GM18909 (cell line): Measurements from ENCODE around the gene HAPLN3.

Source experiments
- ATAC-seq: cut with Tn5 transposase; IDR thresholded peaks from one replicate; pipeline ENCODE4 v1.9.1; 2021; ENCODE audit warnings: mild to moderate bottlenecking; ENCODE audit not compliant: unreplicated experiment, poor library complexity

HAPLN3 gene

DNA sequence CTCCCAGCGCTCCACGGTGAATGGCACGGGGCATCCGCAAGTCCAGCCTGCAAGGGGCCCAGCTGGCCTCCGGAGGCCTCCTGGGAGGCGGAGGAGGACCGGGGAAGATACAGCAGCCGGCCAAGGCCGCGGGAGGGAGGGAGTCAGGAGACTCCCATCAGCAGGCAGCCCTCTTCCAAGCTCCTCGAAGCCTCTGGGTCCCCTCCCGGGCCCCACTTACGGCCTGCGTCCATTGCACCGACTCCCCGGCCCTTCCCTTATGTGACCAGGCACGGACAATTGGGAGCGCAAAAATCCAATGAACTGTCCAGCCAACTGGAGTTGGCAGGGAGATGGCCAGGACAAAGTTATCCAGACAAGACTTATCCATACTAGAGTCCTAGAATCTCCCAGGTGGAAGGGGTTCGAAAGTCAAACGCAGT is 17.2 kb upstream of the HAPLN3 start:
- ATAC-seq = no peak

DNA sequence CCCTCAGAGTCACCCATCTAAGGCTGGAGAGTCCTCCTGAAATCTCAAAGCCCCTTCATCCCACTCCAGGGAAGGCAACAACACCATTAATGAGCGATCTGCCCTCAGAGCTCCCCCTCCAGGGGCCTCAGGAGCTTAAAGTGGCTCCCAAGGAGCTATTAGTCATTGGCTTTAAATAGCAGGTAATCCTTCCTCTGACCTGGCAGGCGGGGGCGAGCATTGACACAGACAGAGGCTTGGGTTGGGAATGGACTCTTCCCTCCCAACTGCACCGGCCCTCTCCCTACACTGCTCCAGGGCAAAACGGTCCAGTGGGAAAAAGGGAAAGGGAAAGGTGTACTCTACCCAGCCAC is 16.4 kb upstream of the HAPLN3 start:
- ATAC-seq = no peak

DNA sequence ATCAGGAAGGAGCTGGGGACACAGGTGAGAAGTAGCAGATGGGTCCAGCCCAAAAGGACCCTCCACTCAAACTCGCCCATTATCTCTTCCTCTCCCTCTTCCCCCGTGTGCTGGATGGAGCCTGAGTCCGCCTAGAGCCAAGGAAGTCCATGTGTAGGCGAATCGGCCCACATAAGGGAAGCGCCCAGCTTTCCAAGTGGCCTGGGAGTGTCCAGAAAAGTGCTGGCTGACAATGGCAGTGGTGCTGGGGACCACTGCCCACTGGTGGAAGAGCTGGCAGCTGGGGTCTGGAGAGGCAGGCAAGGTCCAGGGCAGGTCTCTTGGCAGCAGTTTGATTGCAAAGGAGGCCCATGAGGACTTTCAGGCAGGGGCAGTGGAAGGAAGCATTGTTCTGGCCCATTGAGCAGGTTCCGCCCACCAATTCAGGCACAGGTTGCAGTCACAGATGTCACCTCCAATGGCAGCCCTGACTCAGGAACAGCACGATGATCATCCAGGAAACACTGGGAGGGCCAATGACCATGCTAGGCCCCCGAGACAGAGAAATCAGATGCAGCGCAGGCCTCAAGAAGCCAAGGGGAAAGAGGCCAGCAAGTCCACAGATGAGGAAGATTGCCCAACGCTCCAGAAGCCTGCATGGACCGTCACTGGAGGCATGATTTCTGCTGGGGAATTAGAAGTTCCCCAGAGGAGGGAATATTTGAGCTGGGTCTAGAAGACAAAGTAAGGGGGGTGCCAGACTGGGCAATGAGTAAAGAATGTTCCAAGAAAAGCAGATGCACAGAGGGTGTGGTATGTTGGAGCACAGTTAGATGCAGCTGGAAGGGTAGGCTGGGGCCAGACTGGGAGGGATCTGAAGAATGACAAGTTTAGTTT is 14.8 kb upstream of the HAPLN3 start:
- no peak for ATAC-seq

DNA sequence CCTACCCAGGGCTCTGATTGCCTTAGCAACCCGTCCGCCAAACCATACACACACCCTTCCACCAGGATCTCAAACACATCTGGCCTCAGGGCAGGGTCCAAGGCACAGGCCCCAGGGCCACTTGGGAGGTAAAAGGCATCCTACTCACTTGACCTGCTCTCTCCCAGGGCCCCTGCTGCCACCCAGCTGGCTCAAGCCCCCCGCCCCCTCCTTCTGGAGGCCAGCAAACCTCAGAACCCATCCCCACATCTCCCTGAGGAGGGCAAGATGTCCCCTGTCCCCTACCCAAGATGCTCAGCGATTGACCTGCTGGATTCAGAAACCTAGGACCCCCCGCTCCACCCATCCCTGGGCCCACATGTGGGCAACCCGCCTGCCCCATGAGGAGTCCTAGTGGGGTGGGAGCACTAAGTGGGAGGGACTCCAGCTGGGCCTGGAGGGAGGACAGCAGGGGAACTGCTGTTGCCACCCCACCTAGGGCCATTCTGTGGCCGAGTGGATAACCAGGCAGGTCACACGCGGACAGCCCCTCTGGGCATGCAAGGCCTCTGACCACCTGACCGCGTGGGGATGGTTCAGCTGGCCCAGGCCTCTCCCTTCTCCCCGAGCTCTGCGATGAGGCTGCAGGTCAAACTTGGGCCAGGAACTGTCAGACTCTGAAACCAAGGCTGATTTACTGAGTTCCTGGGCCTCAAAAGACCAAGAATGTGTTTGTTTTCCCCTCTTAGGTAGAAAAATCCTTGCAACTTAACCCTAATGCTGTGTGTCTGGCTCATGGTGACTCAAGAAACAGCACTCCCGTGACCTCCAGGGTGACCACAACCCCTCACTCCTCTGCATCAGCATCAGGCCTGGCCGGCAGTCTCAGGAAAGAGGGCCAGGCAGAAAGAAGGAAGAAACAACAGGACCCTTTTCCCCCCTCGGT is 13.6 kb upstream of the HAPLN3 start:
- ATAC-seq = no peak

DNA sequence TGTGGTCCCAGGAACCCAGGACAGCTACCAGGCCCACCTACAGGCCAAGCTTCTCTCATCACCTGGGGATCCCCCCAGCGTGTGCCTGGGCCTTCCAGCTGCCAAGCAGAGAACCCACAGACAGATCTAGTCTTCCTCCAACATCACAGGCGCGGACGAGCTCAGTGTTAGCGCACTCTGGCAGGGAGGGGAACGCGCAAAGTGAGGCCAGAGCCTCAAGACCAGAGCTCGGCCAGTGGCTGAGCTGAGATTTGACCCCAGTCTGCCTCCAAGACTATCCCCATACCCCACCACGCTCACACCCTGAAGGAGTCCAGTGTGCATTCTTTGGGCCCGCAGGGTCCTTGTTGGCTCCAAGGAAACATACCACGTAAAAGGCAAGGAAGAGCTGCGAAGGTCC is 12.8 kb upstream of the HAPLN3 start:
- ATAC-seq = no peak

DNA sequence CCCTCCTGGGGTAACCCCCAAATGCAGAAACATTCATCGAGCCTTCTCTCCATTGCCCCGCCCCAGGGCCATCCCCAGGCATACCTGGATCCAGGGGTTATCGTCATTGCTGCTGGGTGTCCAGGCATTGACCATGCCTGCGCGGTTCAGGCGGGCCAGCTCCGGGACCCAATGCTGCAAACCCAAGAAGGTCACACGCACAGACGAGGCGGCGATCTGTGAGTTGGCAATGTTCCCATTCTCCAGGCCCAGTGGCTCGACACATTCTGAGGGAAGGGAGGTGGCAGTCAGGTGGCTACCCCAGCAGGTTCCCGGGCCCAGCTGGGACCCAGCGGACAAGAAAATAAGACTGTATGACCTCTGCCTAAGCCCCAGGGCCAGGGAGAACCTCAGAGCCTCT is 11.8 kb upstream of the HAPLN3 start:
- no peak for ATAC-seq

DNA sequence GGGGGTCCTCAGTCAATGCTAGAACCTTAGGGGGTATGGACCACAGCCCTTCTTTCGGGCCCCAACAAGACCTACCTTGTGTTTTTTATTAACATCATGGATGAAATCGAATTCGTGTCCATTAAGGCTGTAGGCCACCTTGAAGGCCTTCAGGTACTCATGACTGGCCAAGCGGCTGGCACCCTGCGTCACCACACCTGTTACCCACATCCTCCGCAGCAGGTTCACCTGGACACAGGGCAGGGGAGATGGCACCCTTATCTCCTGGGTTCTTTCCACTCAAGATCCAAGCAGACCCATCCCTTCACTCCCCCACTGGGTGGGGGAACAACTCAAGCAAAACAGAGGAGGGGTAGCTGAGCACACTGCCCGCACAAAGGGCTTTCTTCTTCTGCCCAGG is 11.2 kb upstream of the HAPLN3 start:
- no peak for ATAC-seq

DNA sequence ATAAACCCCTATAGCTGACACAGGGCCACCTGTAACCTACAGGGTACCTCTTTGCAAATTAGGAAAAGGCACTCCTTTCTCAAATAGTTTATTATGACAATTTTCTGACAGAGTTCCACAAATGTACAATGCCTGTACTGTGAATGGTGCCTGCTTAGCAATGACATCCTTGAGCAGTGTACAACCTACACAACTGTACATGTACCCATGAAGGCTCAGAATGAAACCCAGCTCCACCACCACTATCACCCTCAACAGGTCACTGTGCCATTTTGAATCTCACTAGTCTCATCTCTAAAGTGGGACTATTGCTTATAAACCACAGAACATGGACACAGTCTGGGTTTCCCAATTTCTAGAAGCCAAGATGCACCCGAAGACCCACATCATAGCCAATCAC is 10.8 kb upstream of the HAPLN3 start:
- ATAC-seq = no peak

DNA sequence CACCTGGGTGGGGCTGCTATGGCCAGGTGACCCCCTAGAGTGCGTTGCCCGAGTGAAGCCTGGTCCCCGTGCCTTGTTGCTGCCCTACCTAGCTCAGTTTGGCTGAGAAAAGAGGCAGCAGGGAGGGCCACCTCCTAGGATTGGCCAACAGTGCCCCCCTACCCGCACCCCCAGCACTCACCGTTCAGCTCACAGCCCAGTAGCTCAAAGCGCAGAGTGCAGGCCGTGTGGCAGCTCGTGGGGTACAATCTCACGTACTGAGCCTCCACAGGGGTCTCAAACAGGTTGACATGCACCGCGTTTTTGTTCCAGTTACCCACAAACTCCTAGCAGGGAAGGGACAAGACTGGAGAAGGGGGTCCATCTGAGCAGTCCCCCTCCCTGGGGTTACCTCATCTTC is 10.2 kb upstream of the HAPLN3 start:
- ATAC-seq = no peak

DNA sequence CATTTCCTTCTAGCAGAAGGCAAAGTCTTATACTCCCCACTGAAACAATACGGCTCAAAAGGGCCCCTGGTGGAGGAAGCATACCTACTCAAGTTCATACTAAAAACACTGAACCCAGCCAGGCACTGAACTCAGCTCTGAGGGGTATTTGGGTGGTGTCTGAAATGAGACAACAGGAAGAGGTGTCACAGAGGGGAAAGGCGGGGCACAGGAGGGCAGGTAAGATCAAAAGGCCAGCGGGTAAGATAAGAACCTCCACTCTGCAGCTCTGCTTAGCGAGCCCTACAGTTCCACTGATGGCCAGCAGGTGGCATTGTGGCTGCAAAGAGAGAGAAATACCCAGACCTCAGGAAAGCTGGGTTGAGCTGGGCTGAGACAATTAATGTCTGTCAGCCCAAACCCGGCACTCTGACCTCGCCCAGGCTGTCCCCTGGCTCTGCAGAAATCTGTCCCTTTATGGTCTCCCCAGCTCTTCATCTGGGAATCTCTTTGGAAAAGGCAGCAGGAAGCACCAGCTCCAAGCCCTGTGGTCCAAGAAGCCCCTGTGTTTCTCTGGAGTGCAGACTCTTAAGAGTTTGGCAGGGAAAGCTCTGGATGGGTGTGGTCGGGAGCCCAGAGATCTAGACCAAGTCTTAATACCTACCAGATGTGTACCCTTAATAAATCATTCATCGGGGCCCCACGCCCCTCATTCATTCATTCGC is 9.4 kb upstream of the HAPLN3 start:
- peak; percentile 89 for ATAC-seq

DNA sequence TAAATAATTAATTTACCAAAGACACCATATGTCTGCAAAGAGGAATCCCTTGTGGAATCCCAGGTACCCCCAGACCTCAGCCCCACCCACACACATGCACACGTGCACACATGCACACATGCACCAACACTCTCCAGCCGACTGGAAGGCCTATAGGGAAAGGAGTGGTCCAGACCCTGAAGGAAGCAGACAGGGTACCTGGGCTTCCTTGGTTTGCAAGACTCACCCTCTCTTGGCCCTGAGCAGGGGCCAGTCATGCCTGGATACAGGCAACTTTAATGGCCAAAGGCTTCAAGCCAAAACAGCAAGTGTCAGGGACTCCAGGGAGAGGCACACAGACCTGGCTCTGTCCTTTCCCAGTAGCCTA is 8.9 kb upstream of the HAPLN3 start:
- ATAC-seq = no peak

DNA sequence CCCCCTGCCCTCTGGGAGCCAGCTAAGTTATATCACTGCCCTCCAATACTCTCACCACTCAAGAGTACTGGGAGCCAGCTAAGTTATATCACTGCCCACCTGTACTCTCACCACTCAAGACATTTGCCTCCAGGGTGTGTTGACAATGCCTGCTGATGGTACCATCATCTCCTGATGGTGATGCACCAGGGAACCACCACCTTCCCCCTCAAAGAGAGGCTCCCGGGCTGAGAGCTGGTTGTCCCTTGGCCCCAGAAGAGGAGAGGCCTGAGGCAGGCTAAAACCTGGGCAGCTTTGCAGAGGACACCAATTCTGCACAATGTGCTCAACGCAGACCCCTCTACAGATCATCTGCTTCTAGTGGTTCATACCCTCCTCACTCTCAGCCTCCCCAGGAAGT is 7.5 kb upstream of the HAPLN3 start:
- ATAC-seq = no peak

DNA sequence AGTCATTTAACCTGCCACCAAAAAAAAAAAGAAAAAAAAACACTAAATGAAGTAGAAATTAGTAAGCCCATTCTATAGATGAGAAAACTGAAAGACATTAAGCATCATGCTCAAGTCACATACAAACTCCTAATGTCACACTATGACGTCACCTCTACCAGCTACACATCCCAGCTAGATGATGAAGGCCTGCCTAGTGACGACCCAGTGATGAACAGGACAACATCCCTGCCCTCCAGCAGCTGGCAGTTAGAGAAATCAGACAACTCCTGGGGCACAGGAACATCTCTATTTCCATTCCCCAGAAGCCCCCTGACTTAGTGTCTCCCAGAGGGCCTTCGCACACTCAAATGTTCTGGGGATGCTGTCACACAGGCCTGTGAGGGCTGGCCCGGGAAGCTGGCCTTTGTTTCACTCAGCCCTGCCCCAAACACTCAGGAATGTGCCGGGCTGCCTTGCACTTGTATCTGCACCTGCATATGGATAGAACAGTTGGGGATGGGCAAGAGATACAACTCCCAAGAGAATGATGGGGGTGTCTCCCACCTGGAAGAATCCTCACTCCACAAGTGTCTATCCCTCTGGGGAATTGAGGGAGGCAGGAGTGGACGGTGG is 7.0 kb upstream of the HAPLN3 start:
- ATAC-seq = no peak

DNA sequence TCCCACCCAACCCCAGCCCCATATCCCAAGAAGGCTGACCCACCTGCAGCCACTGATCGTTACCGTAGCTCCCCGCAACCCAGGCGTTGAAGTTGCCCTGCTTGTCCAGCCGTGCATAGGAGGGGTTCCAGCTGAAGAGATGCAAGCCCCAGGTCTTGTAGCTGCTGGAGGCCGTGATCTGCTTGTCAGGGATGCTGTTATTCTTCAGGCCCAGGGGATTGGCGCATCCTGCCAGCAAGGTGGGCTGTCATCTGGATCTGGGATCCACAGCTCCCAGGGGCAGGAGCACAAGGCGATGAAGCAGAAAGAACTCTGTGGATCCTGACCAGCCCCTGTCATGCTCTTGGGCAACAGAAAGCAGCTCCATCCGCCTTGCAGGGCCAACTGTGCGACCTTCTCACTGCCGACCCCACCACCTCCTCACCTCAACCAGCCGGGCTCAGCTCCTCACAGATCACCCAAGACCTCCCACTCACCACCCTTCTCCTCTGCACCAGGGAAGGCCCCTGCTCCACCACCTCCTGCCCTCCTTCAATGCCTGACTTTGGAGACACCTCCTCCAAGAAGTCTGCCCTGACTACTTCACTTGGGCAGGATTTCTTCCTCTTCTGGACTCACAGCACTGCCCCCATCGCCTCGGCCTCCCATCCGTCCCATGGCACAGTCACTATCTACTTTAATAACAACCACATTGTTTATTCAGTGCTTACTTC is 6.3 kb upstream of the HAPLN3 start:
- no peak for ATAC-seq

DNA sequence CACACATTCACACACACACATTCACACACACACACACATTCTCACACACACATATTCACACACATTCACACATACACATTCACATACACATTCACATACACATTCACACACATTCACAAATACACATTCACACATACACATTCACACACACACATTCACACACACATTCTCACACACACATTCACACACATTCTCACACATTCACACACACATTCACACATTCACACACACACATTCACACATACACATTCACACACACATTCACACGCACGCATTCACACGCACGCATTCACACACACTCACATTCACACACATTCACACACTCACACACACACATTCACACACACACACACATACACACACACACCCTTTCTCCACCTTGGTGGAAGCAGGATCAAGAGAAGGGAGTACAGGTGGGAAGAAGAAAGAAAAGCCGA is 5.7 kb upstream of the HAPLN3 start:
- ATAC-seq = no peak

DNA sequence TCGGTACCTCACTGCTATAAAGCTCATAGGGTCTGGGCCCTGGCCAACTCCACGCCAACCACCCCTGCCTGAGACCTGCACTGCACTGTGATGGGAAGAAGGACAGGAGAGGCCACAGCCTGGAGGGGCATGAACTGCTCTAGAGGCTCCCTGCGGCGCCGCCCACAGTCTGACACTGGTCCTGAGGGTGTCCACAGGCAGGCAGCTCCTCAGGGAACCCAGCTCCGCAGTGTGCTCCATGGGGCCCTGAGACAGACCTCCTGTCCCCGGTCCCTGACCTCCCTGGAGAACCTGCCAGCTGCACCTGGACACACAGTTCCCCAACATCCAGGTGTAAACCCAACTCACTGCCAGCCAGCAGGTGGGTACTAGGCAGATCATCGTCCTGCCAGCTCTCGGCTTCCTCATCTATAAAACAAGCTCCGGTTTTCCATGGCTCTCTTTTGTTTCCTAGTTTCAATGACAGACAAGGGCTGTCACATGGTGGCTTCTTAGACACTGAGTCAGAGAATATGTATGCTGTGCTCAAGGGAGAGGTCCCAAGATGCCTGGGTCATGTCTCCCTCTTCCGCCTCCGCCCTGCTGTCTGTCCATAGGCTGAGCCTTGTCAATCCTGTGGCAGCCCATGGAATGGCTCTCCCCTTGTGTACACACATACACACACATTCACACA is 5.1 kb upstream of the HAPLN3 start:
- no peak for ATAC-seq

DNA sequence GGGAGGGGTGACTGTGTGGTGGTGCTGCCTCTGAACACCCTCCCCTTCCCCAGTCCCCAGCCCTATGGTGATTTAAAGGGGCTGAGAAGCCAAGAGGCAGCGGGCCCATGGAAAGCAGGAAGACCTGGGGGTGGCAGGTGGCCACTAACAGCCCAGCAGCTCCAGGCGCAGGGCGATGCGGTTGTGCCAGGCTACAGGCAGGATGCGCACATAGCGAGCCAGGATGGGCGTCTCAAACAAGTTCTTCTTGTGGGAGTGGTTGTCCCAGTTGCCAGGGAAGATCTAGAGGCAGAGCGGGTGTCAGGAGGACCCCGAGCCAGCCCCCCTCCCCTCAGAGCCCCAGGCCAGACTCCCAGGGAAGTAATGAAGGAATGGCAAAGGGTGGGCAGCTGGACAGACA is 3.9 kb upstream of the HAPLN3 start:
- no peak for ATAC-seq

DNA sequence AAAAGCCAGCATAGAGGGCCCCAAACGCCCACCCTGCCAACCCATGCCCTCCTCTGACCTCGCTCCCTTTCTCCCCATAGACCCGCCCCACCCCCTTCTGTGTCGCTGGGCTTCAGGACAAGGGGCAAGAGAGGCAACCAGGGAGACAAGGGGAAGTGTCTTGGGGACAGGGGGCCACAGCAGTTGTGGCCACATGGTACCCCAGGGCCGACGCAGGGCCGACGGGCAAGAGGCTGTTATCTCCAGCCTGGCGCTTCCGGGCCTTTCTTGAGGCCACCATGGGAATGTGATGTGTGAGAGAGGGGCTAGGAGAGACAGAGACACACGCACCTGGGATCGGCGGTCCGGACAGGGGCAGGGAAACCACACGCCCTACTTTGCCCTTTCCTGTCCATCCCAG is 3.4 kb upstream of the HAPLN3 start:
- no peak for ATAC-seq

DNA sequence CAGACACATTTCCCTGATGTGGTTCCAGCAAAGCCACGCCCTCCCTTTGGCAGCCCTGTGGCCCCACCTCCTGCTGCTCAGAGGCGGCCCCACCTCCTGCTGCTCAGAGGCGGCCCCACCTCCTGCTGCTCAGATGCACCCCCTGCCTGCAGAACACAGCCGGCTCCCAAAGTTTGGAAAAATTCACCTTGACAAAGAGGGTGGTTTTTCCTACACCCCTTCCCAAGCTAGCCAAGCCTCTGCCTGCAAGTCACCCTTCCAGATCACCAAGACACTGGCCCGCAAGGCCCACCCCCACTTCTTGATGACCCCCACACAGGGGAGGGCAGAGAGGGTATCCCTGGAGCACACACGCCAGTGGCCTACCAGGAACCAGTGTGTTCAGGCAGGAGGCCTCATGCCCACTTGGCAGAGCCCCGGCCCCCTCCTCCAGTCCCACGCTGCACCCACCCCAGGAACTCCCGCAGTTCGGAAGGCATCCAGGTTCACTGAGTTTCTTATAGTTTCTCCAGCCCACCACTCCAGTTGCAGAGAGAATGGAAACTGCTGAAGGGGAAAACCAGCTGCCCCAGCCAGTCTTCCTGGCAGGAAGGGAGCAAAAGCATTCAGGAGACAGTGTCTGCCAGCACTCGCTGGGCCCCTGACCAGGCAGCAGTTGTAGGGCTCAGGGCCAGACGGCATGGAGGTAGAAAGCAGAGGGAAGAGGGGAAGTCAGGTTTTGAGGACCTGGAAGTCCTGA is 2.3 kb upstream of the HAPLN3 start:
- no peak for ATAC-seq
